NCI-H146 treated with DMSO at 0.1 percent for 48 hours (cell line): ENCODE results near the gene GNLY.
A peak's percentile ranks its signal among the peaks of the same experiment; 100 is the strongest.
"Not testable (repeated sequence)": the region's sequence is repeated elsewhere in the genome, so short reads cannot be mapped to it uniquely, and the experiment has no call there.

ENCODE experiments used
- DNase-seq: peaks from one replicate; lab custom pipeline; 2025; ENCODE audit not compliant: unreplicated experiment; lab: John Stamatoyannopoulos, UW

The GNLY gene

DNA sequence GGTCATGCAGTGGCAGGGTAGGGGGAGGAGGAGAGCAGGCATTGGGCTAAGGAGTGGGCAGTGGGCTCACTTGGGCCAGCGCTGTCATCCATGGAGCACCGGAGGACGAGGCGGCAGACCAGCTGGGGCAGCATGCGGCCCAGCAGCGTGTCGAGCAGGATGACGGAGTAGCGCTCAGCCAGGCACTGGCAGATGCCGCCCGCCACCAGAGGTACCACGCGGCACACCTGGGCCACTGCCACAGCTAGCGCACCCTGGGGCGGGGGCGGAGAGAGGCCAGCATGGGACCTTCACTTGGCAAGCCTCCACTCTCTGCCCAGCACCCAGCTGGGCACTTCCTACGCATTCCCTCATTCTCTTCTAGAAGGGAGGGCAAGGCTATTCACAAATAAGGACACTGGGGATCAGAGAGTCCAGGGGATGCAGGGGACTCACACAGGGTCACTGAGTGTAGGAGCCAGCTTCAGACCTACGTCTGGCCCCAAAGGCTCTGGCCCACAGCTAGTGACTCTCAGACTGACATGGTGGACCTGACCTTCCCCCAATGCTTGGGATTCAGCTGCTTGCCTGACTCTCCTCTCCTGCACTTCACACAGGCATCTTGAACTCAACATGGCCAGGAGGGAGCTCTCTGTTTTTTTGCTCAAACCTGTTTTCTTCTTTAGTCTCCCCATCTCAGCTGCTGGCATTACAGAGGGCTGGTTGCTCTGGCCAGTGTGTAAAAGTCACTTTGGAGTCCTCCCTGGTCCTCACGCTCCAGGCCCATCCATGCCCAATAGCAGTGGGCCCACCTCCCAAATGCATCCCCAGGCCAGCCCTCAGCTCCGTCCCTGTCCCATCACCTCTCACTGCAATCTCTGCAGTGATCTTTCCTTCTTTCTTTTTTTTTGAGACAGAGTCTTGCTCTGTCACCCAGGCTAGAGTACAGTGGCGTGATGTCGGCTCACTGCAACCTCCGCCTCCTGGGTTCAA lies 30.3 kb upstream of the GNLY start:
- no peak for DNase-seq

GRCh38 chr2:85665264-85665937 lies 28.8 kb upstream of the GNLY start:
- no peak for DNase-seq

- DNase-seq, result no peak
Observed at GRCh38 chr2:85666016-85666415, 28.1 kb upstream of the GNLY start.

GRCh38 chr2:85666435-85667316 lies 27.5 kb upstream of the GNLY start:
- DNase-seq, result no peak

DNA sequence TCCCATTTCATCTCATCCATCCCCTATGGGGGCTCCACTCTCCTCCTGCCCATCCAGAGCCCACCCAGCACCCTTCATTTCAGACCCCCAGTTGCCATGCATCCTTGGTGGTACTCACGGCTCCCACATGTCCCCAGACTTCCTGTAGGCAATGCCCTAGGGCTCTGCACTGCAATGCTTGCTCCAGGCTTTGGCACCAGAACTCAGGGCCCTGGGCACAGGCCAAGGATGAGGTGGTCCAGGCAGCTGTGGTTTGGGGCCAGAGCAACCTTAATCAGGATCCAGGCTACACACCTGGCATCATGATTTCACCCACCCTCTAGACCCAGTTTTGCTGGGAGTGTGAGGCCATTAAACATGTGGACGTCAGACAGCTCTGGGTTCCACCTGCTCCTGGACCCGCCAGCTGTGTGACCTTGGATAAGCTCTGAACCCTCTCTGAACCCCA lies 26.6 kb upstream of the GNLY start:
- DNase-seq, result no peak

DNA sequence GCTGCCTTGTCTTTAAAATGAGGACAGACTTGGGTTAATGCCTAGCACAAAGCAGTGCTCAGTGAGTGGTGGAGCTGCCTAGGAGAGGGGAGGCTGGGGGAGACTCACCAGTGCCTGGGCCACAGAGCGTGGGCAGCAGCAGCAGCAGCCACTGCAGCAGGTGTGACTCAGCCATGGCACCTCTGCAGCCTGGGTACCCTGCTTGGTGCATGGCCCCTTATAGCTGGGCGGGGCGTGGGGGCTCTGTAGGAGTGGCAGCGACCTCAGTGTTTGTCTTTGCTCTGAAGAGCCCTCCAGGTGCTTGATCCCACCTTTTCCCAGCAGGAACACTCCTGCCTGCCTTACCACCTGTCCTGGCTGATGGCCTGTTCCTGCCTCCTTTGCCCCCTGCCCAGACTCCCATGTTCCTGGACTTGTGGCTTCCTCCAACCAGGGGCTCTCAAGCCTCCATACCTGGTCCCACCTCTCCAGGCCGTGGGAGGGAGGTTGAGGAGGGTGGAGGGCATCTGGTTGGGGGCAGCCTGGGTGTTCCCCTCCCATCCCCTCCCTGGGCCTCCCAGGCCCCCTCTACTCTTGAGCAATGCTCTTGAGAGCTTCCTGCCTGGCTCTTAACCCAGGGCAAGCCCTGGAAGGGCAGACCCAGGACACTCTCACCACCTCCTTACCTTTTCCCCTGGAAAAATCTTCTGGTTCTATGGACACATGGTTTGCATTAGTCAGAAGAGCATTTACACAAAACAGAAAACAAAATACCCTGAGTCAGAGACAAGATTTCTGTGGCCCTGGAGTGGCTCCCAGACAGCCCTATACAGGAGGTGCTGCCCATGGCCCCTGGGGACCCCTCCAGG lies 25.9 kb upstream of the GNLY start, which contains the start of gene SFTPB:
SFTPB (minus strand) TSS at position 191 of the 848 bp plus-strand sequence; CDS start at position 175, 16 bp downstream.
- peak; percentile 8 for DNase-seq

DNA sequence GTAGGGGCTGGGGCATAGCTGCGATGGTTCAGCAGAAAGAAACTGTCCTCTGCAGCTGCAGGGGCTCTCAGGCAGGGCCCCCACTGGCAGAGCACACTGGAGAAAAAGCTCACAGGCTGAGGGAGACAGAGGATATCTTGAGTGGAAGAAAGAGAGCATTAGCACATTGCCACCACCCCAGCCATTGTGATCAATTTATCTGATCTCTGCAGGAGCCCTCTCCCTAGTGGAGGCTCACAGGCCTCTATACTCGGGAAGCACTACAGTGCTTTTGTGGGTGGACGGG lies 25.4 kb upstream of the GNLY start:
- no peak for DNase-seq

GRCh38 chr2:85669549-85669948 lies 24.6 kb upstream of the GNLY start:
- no peak for DNase-seq

DNA sequence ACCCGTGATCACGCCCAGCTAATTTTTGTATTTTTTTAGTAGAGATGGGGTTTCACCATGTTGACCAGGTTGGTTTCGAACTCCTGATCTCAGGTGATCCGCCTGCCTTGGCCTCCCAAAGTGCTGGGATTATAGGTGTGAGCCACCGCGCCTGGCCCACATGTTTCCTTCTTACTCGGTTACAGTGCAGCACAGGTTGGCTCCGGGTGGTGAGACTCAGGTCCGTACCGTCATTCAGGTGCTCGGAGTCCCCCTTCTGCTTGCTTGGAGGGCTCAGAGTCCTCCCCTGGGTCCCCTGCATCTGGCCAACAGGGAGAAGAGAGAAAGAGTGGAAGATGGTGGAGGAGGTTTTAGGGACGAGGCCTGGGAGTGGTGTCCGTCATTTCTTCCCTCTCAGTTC lies 23.7 kb upstream of the GNLY start:
- DNase-seq, result not testable (repeated sequence)

DNA sequence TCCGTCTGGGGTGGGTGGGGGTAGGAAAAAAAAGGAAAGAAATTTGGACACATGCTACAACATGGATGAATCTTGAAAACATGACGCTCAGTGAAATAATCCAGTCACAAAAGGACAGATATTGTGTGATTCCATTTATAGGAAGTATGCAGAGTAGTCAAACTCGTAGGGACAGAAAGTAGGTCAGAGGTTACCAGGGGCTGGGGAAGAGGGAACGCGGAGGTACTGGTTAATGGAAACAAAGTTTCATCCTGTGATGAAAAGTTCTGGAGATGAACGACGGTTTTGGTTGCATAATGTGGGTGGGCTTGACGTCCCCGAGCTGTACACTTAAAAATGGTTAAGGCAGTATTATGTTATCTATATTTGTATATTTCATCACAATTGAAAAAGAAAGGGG lies 21.7 kb upstream of the GNLY start:
- DNase-seq, result no peak

GRCh38 chr2:85673716-85674375 lies 20.3 kb upstream of the GNLY start:
- no peak for DNase-seq

DNA sequence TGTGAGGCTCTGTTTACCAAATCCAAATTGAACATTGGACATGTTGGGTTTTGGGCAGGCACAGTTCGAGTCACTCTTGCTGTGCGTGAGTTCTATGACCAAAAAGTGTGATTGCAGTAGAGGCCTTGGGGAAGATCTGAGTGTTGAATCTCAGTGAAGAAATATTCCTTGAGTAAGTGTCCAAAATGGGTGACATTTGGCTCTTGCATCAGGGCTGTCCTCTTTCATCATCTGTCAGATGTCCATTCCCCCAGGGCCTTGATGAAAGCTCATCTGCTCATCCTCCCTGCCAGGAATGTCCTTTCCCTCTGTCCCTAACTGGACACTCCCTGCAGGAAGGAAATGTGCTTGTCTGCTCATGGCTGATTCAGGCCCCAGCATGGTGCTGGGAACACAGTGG lies 19.7 kb upstream of the GNLY start:
- no peak for DNase-seq

DNA sequence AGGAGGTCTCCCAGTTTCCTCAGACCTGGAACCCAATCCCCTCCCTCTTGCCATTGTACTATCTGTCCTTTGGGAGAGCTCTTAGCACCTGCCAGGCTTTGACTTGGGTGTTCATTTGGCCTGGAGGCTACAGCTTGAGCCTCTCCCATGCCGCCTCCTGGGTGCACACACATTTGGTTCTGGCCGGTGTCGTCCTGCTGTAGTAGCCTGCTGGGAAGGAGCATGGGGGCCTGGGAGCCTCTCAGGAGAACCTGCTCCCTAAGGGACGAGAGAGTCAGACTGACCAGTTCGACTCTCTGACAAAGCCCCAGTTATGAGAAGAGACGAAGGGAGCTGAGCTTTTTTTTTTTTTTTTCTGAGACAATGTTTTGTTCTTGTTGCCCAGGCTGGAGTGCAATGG lies 18.7 kb upstream of the GNLY start:
- no peak for DNase-seq

DNA sequence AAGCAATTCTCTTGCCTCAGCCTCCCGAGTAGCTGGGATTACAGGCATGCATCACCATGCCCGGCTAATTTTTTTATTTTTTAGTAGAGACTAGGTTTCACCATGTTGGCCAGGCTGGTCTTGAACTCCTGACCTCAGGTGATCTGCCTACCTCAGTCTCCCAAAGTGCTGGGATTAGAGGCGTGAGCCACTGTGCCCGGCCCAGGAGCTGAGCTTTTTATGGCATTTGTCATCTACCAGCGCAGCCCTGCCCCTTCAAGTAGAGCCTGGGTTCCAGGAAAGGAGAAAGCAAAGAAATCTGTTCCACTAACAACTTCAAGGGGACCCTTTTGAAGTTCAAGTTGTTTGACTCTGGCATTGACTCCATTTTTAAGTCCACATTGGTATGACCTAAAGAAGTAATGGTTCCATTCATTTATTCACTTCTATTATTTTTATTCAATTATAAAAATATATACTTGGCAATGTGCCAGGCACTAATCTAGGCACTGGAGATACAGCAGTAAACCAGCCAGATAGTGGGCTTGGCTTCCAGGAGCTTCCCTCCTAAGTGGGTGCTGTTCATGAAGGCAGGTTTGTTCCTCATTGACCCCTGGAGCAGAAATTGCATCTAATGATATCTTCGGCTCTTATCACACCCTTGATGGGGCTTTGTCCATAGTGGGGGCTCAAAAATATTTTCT lies 18.2 kb upstream of the GNLY start:
- DNase-seq, result no peak

GRCh38 chr2:85678377-85678776 lies 15.8 kb upstream of the GNLY start:
- no peak for DNase-seq

DNA sequence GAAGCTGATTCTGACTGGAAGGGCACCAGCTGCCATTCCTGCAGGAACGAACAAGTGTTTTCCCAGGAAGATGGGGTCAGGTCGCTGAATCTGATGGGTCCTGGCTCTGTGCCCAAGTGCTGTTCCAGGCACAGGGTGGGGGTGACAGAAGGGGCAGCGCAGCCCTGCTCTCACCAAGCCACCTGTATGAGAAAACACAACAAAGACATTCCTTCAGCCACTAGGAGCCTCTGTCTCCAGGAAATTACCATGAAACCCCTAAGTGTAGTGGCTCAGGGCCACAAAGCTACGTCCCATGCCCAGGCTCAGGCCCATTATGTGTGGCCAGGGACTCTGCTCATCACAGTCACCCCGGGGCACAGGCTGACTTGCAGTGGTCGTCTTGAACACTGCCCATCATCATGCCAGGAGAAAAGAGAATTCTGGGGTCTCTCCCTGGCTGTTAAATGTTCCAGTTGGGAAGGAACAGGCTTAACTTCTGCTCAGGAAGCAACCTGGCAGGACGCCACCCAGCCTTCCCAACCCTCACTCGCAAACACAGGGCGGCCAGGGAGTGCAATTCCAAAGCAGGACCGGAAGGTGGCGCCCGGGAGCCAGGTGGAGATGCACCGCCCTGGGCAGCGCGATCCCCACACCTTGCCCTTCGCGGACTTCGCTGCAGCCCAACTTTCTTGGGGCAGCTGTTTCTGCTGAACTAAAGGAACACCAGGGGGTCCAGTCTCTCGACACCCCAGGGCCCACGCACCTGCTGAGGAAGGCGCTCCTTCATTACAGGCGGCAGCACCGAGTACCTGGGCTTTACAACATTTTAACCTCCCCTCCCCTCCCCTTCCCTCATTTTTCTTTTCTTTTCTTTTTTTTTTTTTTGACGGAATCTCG lies 15.1 kb upstream of the GNLY start:
- DNase-seq, result peak; percentile 46

DNA sequence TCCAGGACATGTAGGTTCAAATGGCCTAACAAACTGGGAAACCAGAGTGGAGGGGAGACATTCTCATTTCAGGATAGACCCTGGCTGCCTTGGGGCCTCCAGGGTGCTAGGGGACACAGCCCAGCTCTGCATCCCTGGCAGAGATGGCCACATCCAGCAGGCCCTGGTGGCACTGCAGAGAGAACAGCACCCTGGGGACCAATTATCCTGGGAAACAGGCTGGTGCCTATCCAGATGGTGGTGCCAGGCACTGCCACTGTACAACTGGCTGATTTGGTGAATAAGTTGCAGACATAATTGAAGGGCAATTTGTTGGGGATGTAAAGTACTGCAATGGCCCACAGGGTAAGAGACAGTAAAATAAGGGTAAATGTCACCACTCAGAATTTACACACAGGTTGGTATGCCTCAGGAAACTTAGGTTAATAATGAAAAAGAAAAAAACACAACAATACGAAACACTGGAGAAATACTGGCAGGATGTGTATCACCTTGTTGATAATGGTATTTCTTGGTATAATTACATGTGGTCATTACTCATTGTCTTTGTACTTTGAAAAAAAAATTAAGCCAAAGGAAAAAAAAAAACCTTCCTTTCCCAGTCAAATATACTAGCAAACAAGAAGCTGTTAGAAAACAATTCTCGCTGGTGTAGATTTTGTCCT lies 13.3 kb upstream of the GNLY start:
- DNase-seq, result no peak

DNA sequence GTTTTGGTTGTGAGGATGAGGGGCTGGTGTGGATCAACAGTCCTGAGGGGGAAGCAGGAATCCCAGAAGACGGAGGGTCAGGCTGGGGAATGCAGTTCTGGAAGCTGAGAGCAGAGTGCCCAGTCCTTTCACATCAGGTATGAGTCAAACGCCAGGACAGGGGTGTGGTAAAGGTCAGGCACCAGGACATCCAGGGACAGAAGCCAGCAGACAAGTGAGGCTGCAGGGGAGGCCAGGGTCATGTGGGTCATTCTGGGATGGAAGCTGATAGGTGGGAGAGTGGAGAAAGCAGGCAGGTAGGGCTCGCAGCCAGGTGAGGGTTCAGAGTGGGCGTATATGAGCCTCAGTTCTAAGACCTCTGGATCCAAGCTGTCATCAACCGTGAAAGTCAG lies 12.8 kb upstream of the GNLY start:
- DNase-seq, result no peak
